HepG2 (cell line): ENCODE data around the gene NPPC. TPM values are rescaled to one million over a fixed set of nuclear protein-coding genes. Genes with fewer than 3 reads are reported as not detected.

Experiments
- BCL3 ChIP-seq: sonication (generic); formaldehyde crosslinking; IDR thresholded peaks from 2 replicates; pipeline ENCODE4 v1.5.1; 2020; ENCODE audit warnings: mild to moderate bottlenecking, missing genetic modification reagents, moderate library complexity
- BCL6 ChIP-seq: IDR thresholded peaks from 2 replicates; pipeline ENCODE4 v1.6.1; 2016; ENCODE audit warnings: missing genetic modification reagents, missing compliant biosample characterization
- HCFC1 ChIP-seq: fragments of 150-350 bp; IDR thresholded peaks from 2 replicates; pipeline ENCODE4 v1.6.1; 2014; ENCODE audit warnings: low read depth, low read length
- HIVEP1 ChIP-seq: sonication (generic); formaldehyde crosslinking; IDR thresholded peaks from 2 replicates; pipeline ENCODE4 v1.4.0; 2020; ENCODE audit warnings: mild to moderate bottlenecking, missing genetic modification reagents
- HNRNPLL ChIP-seq: fragments of 200-400 bp; formaldehyde crosslinking; IDR thresholded peaks from 2 replicates; pipeline ENCODE4 v1.6.1; 2017; ENCODE audit warnings: mild to moderate bottlenecking, low read depth, low read length; ENCODE audit not compliant: poor library complexity, severe bottlenecking
- KAT2B ChIP-seq: fragments of 150-350 bp; IDR thresholded peaks from 2 replicates; pipeline ENCODE4 v1.6.1; 2014; ENCODE audit warnings: low read depth, low read length, borderline replicate concordance
- KDM6A ChIP-seq: IDR thresholded peaks from 2 replicates; pipeline ENCODE4 v1.6.1; 2016; ENCODE audit warnings: low read depth
- NRL ChIP-seq: sonication (generic); formaldehyde crosslinking; IDR thresholded peaks from 2 replicates; pipeline ENCODE4 v1.5.0; 2020; ENCODE audit warnings: missing genetic modification reagents, mild to moderate bottlenecking, moderate library complexity, borderline replicate concordance
- PTBP1 ChIP-seq: fragments of 200-400 bp; formaldehyde crosslinking; IDR thresholded peaks from 2 replicates; pipeline ENCODE4 v1.6.1; 2018; ENCODE audit warnings: low read length, low read depth; ENCODE audit not compliant: poor library complexity, severe bottlenecking
- RELA ChIP-seq: sonication (generic); formaldehyde crosslinking; IDR thresholded peaks from 2 replicates; pipeline ENCODE4 v1.4.0; 2020; ENCODE audit warnings: missing genetic modification reagents
- SALL1 ChIP-seq: sonication (generic); formaldehyde crosslinking; IDR thresholded peaks from 2 replicates; pipeline ENCODE4 v1.8.0; 2022; ENCODE audit warnings: mild to moderate bottlenecking, missing genetic modification reagents
- SMC3 ChIP-seq: IDR thresholded peaks from 2 replicates; pipeline ENCODE4 v1.6.1; 2011; ENCODE audit warnings: low read length, improper control_type of control experiment
- THYN1 ChIP-seq: sonication (generic); formaldehyde crosslinking; IDR thresholded peaks from 2 replicates; pipeline ENCODE4 v1.8.1; 2023; ENCODE audit warnings: low read depth, mild to moderate bottlenecking, moderate library complexity, missing genetic modification reagents, borderline replicate concordance
- ZBTB43 ChIP-seq: sonication (generic); formaldehyde crosslinking; conservative IDR thresholded peaks from 2 replicates; pipeline ENCODE4 v1.4.0; 2020; ENCODE audit warnings: missing genetic modification reagents
- ZNF7 ChIP-seq: IDR thresholded peaks from 2 replicates; pipeline ENCODE4 v1.6.1; 2016; ENCODE audit warnings: missing biosample characterization, missing genetic modification reagents
- ZNF737 ChIP-seq: sonication (generic); formaldehyde crosslinking; IDR thresholded peaks from 2 replicates; pipeline ENCODE4 v1.5.0; 2020; ENCODE audit warnings: missing genetic modification reagents, mild to moderate bottlenecking, borderline replicate concordance
- ZNF775 ChIP-seq: sonication (generic); formaldehyde crosslinking; IDR thresholded peaks from 2 replicates; pipeline ENCODE4 v1.4.0; 2020; ENCODE audit warnings: missing genetic modification reagents, mild to moderate bottlenecking, moderate library complexity, borderline replicate concordance
- ZNF878 ChIP-seq: sonication (generic); formaldehyde crosslinking; IDR thresholded peaks from 2 replicates; pipeline ENCODE4 v1.8.1; 2023; ENCODE audit warnings: mild to moderate bottlenecking, missing genetic modification reagents, moderate library complexity
- ZSCAN9 ChIP-seq: IDR thresholded peaks from 2 replicates; pipeline ENCODE4 v1.6.1; 2016; ENCODE audit warnings: borderline replicate concordance
- polyA plus RNA-seq, 8 experiments: library from polyadenylated mRNA; depleted of rRNA in 3 of 8; stranded (reverse) in 7 of 8; unstranded in 1 of 8; fragments of >200 nt; fragmentation: Illumina TruSeq in 4 of 8; extraction: Trizol in 4 of 8; gene quantifications; 2 replicates each; pipeline versions ENCODE4 v1.2.1 to v1.2.3, GENCODE V29; 2011 to 2016; ENCODE audit warnings: low read depth in 4 of 8, missing spikeins in 1 of 8, mixed read lengths in 1 of 8; ENCODE audit not compliant: insufficient read depth in 1 of 8
- total RNA-seq, 5 experiments: library from RNA; depleted of rRNA; stranded (reverse); fragments of >200 nt; fragmentation: Illumina TruSeq; extraction: Trizol; gene quantifications; 2 replicates each; pipeline ENCODE4 v1.2.3, GENCODE V29; 2016; ENCODE audit warnings: low read depth in 1 of 5
- TF ChIP-seq, protein P1 (sequence below): sonication (generic); formaldehyde crosslinking; IDR thresholded peaks from 2 replicates; pipeline ENCODE4 v1.5.0; 2020; ENCODE audit warnings: mild to moderate bottlenecking, missing genetic modification reagents, borderline replicate concordance
- TF ChIP-seq, protein P2 (sequence below): sonication (generic); formaldehyde crosslinking; IDR thresholded peaks from 2 replicates; pipeline ENCODE4 v1.4.0; 2020; ENCODE audit warnings: mild to moderate bottlenecking, missing genetic modification reagents

NPPC gene
- total and polyA plus RNA-seq, 2 of the 13 experiments (the other 11 are each of a cell fraction or from before 2014, with no cell fraction given) = 0.11 TPM; not detected in 1

- TF ChIP-seq THYN1 (CRISPR knock-in tag) (peak; percentile 68; the same call in 1 of the 2 replicates), HCFC1 (peak; percentile 73), HNRNPLL (peak; percentile 90), ZNF737 (CRISPR knock-in tag) (no peak), RELA (no peak), SMC3 (no peak), PTBP1 (peak; percentile 84), ZSCAN9 (CRISPR knock-in tag) (peak; percentile 93; the same call in 1 of the 2 replicates), ZBTB43 (peak; percentile 92), KAT2B (no peak), NRL (CRISPR knock-in tag) (peak; percentile 95), BCL3 (peak; percentile 82; the same call in 1 of the 2 replicates), BCL6 (CRISPR knock-in tag) (peak; percentile 60; the same call in 1 of the 2 replicates), ZNF878 (CRISPR knock-in tag) (peak; percentile 95), KDM6A (no peak), SALL1 (CRISPR knock-in tag) (peak; percentile 74), HIVEP1 (CRISPR knock-in tag) (peak; percentile 88), ZNF7 (CRISPR knock-in tag) (no peak), ZNF775 (CRISPR knock-in tag) (no peak)
- TF ChIP-seq, protein P1, sequence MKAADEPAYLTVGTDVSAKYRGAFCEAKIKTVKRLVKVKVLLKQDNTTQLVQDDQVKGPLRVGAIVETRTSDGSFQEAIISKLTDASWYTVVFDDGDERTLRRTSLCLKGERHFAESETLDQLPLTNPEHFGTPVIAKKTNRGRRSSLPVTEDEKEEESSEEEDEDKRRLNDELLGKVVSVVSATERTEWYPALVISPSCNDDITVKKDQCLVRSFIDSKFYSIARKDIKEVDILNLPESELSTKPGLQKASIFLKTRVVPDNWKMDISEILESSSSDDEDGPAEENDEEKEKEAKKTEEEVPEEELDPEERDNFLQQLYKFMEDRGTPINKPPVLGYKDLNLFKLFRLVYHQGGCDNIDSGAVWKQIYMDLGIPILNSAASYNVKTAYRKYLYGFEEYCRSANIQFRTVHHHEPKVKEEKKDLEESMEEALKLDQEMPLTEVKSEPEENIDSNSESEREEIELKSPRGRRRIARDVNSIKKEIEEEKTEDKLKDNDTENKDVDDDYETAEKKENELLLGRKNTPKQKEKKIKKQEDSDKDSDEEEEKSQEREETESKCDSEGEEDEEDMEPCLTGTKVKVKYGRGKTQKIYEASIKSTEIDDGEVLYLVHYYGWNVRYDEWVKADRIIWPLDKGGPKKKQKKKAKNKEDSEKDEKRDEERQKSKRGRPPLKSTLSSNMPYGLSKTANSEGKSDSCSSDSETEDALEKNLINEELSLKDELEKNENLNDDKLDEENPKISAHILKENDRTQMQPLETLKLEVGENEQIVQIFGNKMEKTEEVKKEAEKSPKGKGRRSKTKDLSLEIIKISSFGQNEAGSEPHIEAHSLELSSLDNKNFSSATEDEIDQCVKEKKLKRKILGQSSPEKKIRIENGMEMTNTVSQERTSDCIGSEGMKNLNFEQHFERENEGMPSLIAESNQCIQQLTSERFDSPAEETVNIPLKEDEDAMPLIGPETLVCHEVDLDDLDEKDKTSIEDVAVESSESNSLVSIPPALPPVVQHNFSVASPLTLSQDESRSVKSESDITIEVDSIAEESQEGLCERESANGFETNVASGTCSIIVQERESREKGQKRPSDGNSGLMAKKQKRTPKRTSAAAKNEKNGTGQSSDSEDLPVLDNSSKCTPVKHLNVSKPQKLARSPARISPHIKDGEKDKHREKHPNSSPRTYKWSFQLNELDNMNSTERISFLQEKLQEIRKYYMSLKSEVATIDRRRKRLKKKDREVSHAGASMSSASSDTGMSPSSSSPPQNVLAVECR (CRISPR knock-in tag) = peak; percentile 99
- TF ChIP-seq, protein P2, sequence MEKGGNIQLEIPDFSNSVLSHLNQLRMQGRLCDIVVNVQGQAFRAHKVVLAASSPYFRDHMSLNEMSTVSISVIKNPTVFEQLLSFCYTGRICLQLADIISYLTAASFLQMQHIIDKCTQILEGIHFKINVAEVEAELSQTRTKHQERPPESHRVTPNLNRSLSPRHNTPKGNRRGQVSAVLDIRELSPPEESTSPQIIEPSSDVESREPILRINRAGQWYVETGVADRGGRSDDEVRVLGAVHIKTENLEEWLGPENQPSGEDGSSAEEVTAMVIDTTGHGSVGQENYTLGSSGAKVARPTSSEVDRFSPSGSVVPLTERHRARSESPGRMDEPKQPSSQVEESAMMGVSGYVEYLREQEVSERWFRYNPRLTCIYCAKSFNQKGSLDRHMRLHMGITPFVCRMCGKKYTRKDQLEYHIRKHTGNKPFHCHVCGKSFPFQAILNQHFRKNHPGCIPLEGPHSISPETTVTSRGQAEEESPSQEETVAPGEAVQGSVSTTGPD (CRISPR knock-in tag) = no peak
These were observed 35.4 kb upstream of the NPPC start, which contains the start of gene DIS3L2 (continued) for GRCh38 chr2:231961349-231962166.
